ENCODE results near the gene KIAA0586.

GRCh38 chr14:58491593-58491992 lies 64.1 kb downstream of the KIAA0586 start:
- TF ChIP-seq CTCF (IDR thresholded peaks at IDR 0.05) (no peak), POLR2AphosphoS5 (IDR thresholded peaks at IDR 0.05) (no peak)

Data from prostate gland (tissue), 2 donors.